Measurements from ENCODE around the gene NTM. TPM values are rescaled to one million over a fixed set of nuclear protein-coding genes. Genes with fewer than 3 reads are reported as not detected.
"Not testable (repeated sequence)": the region's sequence is repeated elsewhere in the genome, so short reads cannot be mapped to it uniquely, and the experiment has no call there.

The NTM gene
- total and polyA plus RNA-seq, 2 experiments from 2014 or later: 2.2 to 4.9 TPM

- WGBS (ENCODE audit: low lambda C conversion rate, missing lambda C conversion rate): 75% methylated on average over 13 of the region's 13 CpGs
- Histone ChIP-seq H3K4me3 (no peak overlapping the region), H4K20me1 (ENCODE audit: insufficient read depth, poor library complexity, severe bottlenecking) (no peaks in the 10 kb centered on the region), H3K27me3 (peaks cover 22% of the 10 kb centered on the region), H3K9me3 (ENCODE audit: low read depth) (no peaks in the 10 kb centered on the region), H2AFZ (no peak overlapping the region), H3K4me2 (no peak overlapping the region), H3K79me2 (no peaks in the 10 kb centered on the region), H3K27ac (no peak overlapping the region), H3K36me3 (replicated peaks; ENCODE audit: insufficient read depth, low read depth) (no peaks in the 10 kb centered on the region), H3K9me2 (replicated peaks; ENCODE audit: insufficient read depth) (no peaks in the 10 kb centered on the region), H3K4me1 (ENCODE audit: insufficient read depth) (no peaks in the 10 kb centered on the region)
- no peak for DNase-seq (ENCODE audit: low spot score)
- TF ChIP-seq EZH2 (IDR thresholded peaks at IDR 0.05; ENCODE audit: borderline replicate concordance) (no peak), CTCF (IDR thresholded peaks at IDR 0.05; ENCODE audit: poor library complexity) (no peak), EZH2phosphoT487 (IDR thresholded peaks at IDR 0.05; ENCODE audit: low read depth, severe bottlenecking, unreplicated experiment) (no peak)
Measured at GRCh38 chr11:131678658-131679340, 308.4 kb downstream of the NTM start.

- not testable (repeated sequence) for H3K4me1 ChIP-seq (ENCODE audit: insufficient read depth); H3K9me3 ChIP-seq (ENCODE audit: low read depth); DNase-seq (ENCODE audit: low spot score); H3K4me2 ChIP-seq; H3K9me2 ChIP-seq (replicated peaks; ENCODE audit: insufficient read depth); H3K36me3 ChIP-seq (replicated peaks; ENCODE audit: insufficient read depth, low read depth); H3K27ac ChIP-seq; H3K79me2 ChIP-seq; H2AFZ ChIP-seq; H3K4me3 ChIP-seq; H4K20me1 ChIP-seq (ENCODE audit: insufficient read depth, poor library complexity, severe bottlenecking)
- peaks cover 18% of the 10 kb centered on the region for H3K27me3 ChIP-seq
- 84% methylated on average over 1 of the region's 1 CpG for WGBS (ENCODE audit: low lambda C conversion rate, missing lambda C conversion rate)
Measured at GRCh38 chr11:131680448-131680847, 310.0 kb downstream of the NTM start.

- Histone ChIP-seq H3K27ac (no peak overlapping the region), H3K4me3 (no peak overlapping the region), H3K4me2 (no peak overlapping the region), H3K27me3 (peaks cover 9% of the 10 kb centered on the region), H3K4me1 (ENCODE audit: insufficient read depth) (no peaks in the 10 kb centered on the region), H2AFZ (no peak overlapping the region), H3K79me2 (no peaks in the 10 kb centered on the region), H3K9me2 (replicated peaks; ENCODE audit: insufficient read depth) (no peaks in the 10 kb centered on the region), H4K20me1 (ENCODE audit: insufficient read depth, poor library complexity, severe bottlenecking) (no peaks in the 10 kb centered on the region), H3K36me3 (replicated peaks; ENCODE audit: insufficient read depth, low read depth) (no peaks in the 10 kb centered on the region), H3K9me3 (ENCODE audit: low read depth) (no peaks in the 10 kb centered on the region)
- DNase-seq (ENCODE audit: low spot score): no peak
- 86% methylated on average over 9 of the region's 9 CpGs for WGBS (ENCODE audit: low lambda C conversion rate, missing lambda C conversion rate)
- TF ChIP-seq CTCF (IDR thresholded peaks at IDR 0.05; ENCODE audit: poor library complexity): no peak
- TF ChIP-seq EZH2phosphoT487 (IDR thresholded peaks at IDR 0.05; ENCODE audit: low read depth, severe bottlenecking, unreplicated experiment): no peak
- TF ChIP-seq EZH2 (IDR thresholded peaks at IDR 0.05; ENCODE audit: borderline replicate concordance): no peak
Measured at GRCh38 chr11:131681920-131682319, 311.5 kb downstream of the NTM start.

- Histone ChIP-seq H3K27ac (no peak overlapping the region), H3K4me2 (no peak overlapping the region), H3K4me3 (no peak overlapping the region), H2AFZ (no peak overlapping the region), H3K79me2 (no peaks in the 10 kb centered on the region), H3K9me3 (ENCODE audit: low read depth) (no peaks in the 10 kb centered on the region), H3K4me1 (ENCODE audit: insufficient read depth) (no peaks in the 10 kb centered on the region), H3K27me3 (peaks cover 9% of the 10 kb centered on the region), H3K9me2 (replicated peaks; ENCODE audit: insufficient read depth) (no peaks in the 10 kb centered on the region), H3K36me3 (replicated peaks; ENCODE audit: insufficient read depth, low read depth) (no peaks in the 10 kb centered on the region), H4K20me1 (ENCODE audit: insufficient read depth, poor library complexity, severe bottlenecking) (no peaks in the 10 kb centered on the region)
- DNase-seq (ENCODE audit: low spot score): no peak
- 91% methylated on average over 22 of the region's 22 CpGs for WGBS (ENCODE audit: low lambda C conversion rate, missing lambda C conversion rate)
- TF ChIP-seq EZH2phosphoT487 (IDR thresholded peaks at IDR 0.05; ENCODE audit: low read depth, severe bottlenecking, unreplicated experiment) (no peak), CTCF (IDR thresholded peaks at IDR 0.05; ENCODE audit: poor library complexity) (no peak), EZH2 (IDR thresholded peaks at IDR 0.05; ENCODE audit: borderline replicate concordance) (no peak)
Measured at GRCh38 chr11:131682373-131683015, 312.1 kb downstream of the NTM start.

All from hepatocyte (in vitro differentiated cells).